Measurements from ENCODE around the gene KIAA2012. TPM values are rescaled to one million over a fixed set of nuclear protein-coding genes. Genes with fewer than 3 reads are reported as not detected.

Gene KIAA2012
- total RNA-seq, 2 donors from 2014 or later, result not detected

- H3K27me3 Mint-ChIP-seq, result peaks cover 24% of the 10 kb centered on the region
- no peak overlapping the region for H3K27ac Mint-ChIP-seq
- DNase-seq, result no peak
- no peak overlapping the region for H3K4me3 Mint-ChIP-seq
- no peaks in the 10 kb centered on the region for H3K4me1 Mint-ChIP-seq
- H3K9me3 ChIP-seq (ENCODE audit: control insufficient read depth, low read length, poor library complexity, severe bottlenecking), result no peaks in the 10 kb centered on the region
- ATAC-seq, result no peak
- no peaks in the 10 kb centered on the region for H3K36me3 Mint-ChIP-seq (ENCODE audit: low read depth)
Measured at GRCh38 chr2:202186641-202187202, 113.7 kb downstream of the KIAA2012 start.

GRCh38 chr2:202187570-202187969 is 114.5 kb downstream of the KIAA2012 start:
- DNase-seq, result no peak
- ATAC-seq, result no peak
- Mint-ChIP-seq H3K27me3 (peaks cover 24% of the 10 kb centered on the region), H3K4me1 (no peaks in the 10 kb centered on the region), H3K4me3 (no peak overlapping the region), H3K27ac (no peak overlapping the region), H3K36me3 (ENCODE audit: low read depth) (no peaks in the 10 kb centered on the region)
- no peaks in the 10 kb centered on the region for H3K9me3 ChIP-seq (ENCODE audit: control insufficient read depth, low read length, poor library complexity, severe bottlenecking)

- peaks cover 4% of the 10 kb centered on the region for H3K4me1 Mint-ChIP-seq
- H3K36me3 Mint-ChIP-seq (ENCODE audit: low read depth), result no peaks in the 10 kb centered on the region
- peaks cover 15% of the 10 kb centered on the region for H3K27me3 Mint-ChIP-seq
- no peak for ATAC-seq
- no peaks in the 10 kb centered on the region for H3K9me3 ChIP-seq (ENCODE audit: control insufficient read depth, low read length, poor library complexity, severe bottlenecking)
- no peak overlapping the region for H3K4me3 Mint-ChIP-seq
- DNase-seq, result no peak
- H3K27ac Mint-ChIP-seq, result no peak overlapping the region
Measured at GRCh38 chr2:202193305-202193704, 120.2 kb downstream of the KIAA2012 start.

- peaks cover 4% of the 10 kb centered on the region for H3K4me1 Mint-ChIP-seq
- ATAC-seq (no peak), DNase-seq (no peak)
- no peak overlapping the region for H3K27ac Mint-ChIP-seq
- H3K4me3 Mint-ChIP-seq, result no peak overlapping the region
- H3K27me3 Mint-ChIP-seq, result peaks cover 15% of the 10 kb centered on the region
- H3K36me3 Mint-ChIP-seq (ENCODE audit: low read depth), result no peaks in the 10 kb centered on the region
- no peaks in the 10 kb centered on the region for H3K9me3 ChIP-seq (ENCODE audit: control insufficient read depth, low read length, poor library complexity, severe bottlenecking)
Measured at GRCh38 chr2:202193881-202194353, 120.9 kb downstream of the KIAA2012 start.

GRCh38 chr2:202194418-202194817 is 121.4 kb downstream of the KIAA2012 start:
- no peak for ATAC-seq
- no peak for DNase-seq
- H3K27me3 Mint-ChIP-seq, result peaks cover 15% of the 10 kb centered on the region
- H3K27ac Mint-ChIP-seq, result no peak overlapping the region
- no peaks in the 10 kb centered on the region for H3K9me3 ChIP-seq (ENCODE audit: control insufficient read depth, low read length, poor library complexity, severe bottlenecking)
- H3K36me3 Mint-ChIP-seq (ENCODE audit: low read depth), result no peaks in the 10 kb centered on the region
- peaks cover 4% of the 10 kb centered on the region for H3K4me1 Mint-ChIP-seq
- no peak overlapping the region for H3K4me3 Mint-ChIP-seq

GRCh38 chr2:202196727-202197126 is 123.7 kb downstream of the KIAA2012 start:
- Mint-ChIP-seq H3K4me3 (no peak overlapping the region), H3K36me3 (ENCODE audit: low read depth) (no peaks in the 10 kb centered on the region), H3K27me3 (peaks cover 15% of the 10 kb centered on the region), H3K4me1 (peaks cover 4% of the 10 kb centered on the region), H3K27ac (no peak overlapping the region)
- no peak for ATAC-seq
- no peaks in the 10 kb centered on the region for H3K9me3 ChIP-seq (ENCODE audit: control insufficient read depth, low read length, poor library complexity, severe bottlenecking)
- no peak for DNase-seq

GRCh38 chr2:202201220-202202160 is 128.4 kb downstream of the KIAA2012 start:
- no peaks in the 10 kb centered on the region for H3K9me3 ChIP-seq (ENCODE audit: control insufficient read depth, low read length, poor library complexity, severe bottlenecking)
- ATAC-seq (no peak), DNase-seq (no peak)
- Mint-ChIP-seq H3K4me1 (no peaks in the 10 kb centered on the region), H3K36me3 (ENCODE audit: low read depth) (peaks cover 3% of the 10 kb centered on the region), H3K27me3 (peaks cover 8% of the 10 kb centered on the region), H3K4me3 (no peak overlapping the region), H3K27ac (no peak overlapping the region)

GRCh38 chr2:202203348-202203747 is 130.3 kb downstream of the KIAA2012 start:
- no peak overlapping the region for H3K4me3 Mint-ChIP-seq
- ATAC-seq, result no peak
- DNase-seq, result no peak
- no peaks in the 10 kb centered on the region for H3K27me3 Mint-ChIP-seq
- H3K4me1 Mint-ChIP-seq, result no peaks in the 10 kb centered on the region
- peaks cover 3% of the 10 kb centered on the region for H3K36me3 Mint-ChIP-seq (ENCODE audit: low read depth)
- no peaks in the 10 kb centered on the region for H3K9me3 ChIP-seq (ENCODE audit: control insufficient read depth, low read length, poor library complexity, severe bottlenecking)
- no peak overlapping the region for H3K27ac Mint-ChIP-seq

- no peak overlapping the region for H3K4me3 Mint-ChIP-seq
- no peaks in the 10 kb centered on the region for H3K27me3 Mint-ChIP-seq
- ATAC-seq (no peak), DNase-seq (no peak)
- peaks cover 5% of the 10 kb centered on the region for H3K36me3 Mint-ChIP-seq (ENCODE audit: low read depth)
- no peaks in the 10 kb centered on the region for H3K4me1 Mint-ChIP-seq
- H3K9me3 ChIP-seq (ENCODE audit: control insufficient read depth, low read length, poor library complexity, severe bottlenecking), result no peaks in the 10 kb centered on the region
- H3K27ac Mint-ChIP-seq, result no peak overlapping the region
Measured at GRCh38 chr2:202204855-202205254, 131.8 kb downstream of the KIAA2012 start.

- Mint-ChIP-seq H3K4me3 (no peak overlapping the region), H3K36me3 (ENCODE audit: low read depth) (peaks cover 7% of the 10 kb centered on the region), H3K4me1 (no peaks in the 10 kb centered on the region), H3K27me3 (no peaks in the 10 kb centered on the region), H3K27ac (no peak overlapping the region)
- ATAC-seq, result no peak
- no peak for DNase-seq
- H3K9me3 ChIP-seq (ENCODE audit: control insufficient read depth, low read length, poor library complexity, severe bottlenecking), result no peaks in the 10 kb centered on the region
Measured at GRCh38 chr2:202208526-202208925, 135.5 kb downstream of the KIAA2012 start.

GRCh38 chr2:202215179-202215578 is 142.1 kb downstream of the KIAA2012 start:
- H3K27ac Mint-ChIP-seq, result no peak overlapping the region
- no peak overlapping the region for H3K4me3 Mint-ChIP-seq
- no peaks in the 10 kb centered on the region for H3K27me3 Mint-ChIP-seq
- peaks cover 6% of the 10 kb centered on the region for H3K4me1 Mint-ChIP-seq
- ATAC-seq, result no peak
- H3K36me3 Mint-ChIP-seq (ENCODE audit: low read depth), result peaks cover 5% of the 10 kb centered on the region
- no peaks in the 10 kb centered on the region for H3K9me3 ChIP-seq (ENCODE audit: control insufficient read depth, low read length, poor library complexity, severe bottlenecking)
- DNase-seq, result no peak

GRCh38 chr2:202221873-202222272 is 148.8 kb downstream of the KIAA2012 start:
- Mint-ChIP-seq H3K27ac (peak overlapping the region; percentile 80), H3K4me3 (no peak overlapping the region), H3K27me3 (no peaks in the 10 kb centered on the region), H3K4me1 (peaks cover 40% of the 10 kb centered on the region), H3K36me3 (ENCODE audit: low read depth) (peaks cover 16% of the 10 kb centered on the region)
- ATAC-seq (no peak), DNase-seq (no peak)
- H3K9me3 ChIP-seq (ENCODE audit: control insufficient read depth, low read length, poor library complexity, severe bottlenecking), result no peaks in the 10 kb centered on the region

GRCh38 chr2:202237787-202238233 is 164.8 kb downstream of the KIAA2012 start:
- peaks cover 28% of the 10 kb centered on the region for H3K4me1 Mint-ChIP-seq
- ATAC-seq (peak; percentile 56), DNase-seq (peak in 1 of 3 donors; percentile 10)
- H3K27ac Mint-ChIP-seq, result peak overlapping the region; percentile 93
- H3K4me3 Mint-ChIP-seq, result peak overlapping the region; percentile 98
- H3K9me3 ChIP-seq (ENCODE audit: control insufficient read depth, low read length, poor library complexity, severe bottlenecking), result no peaks in the 10 kb centered on the region
- peaks cover 2% of the 10 kb centered on the region for H3K36me3 Mint-ChIP-seq (ENCODE audit: low read depth)
- H3K27me3 Mint-ChIP-seq, result no peaks in the 10 kb centered on the region

All from T-helper 17 cell (primary cell).